ENCODE measurements around the gene PLXNA3. TPM values are rescaled to one million over a fixed set of nuclear protein-coding genes. Genes with fewer than 3 reads are reported as not detected.

PLXNA3 gene
- total RNA-seq, 2 experiments from 2014 or later, result 35.1 to 38.1 TPM

- Mint-ChIP-seq H3K36me3 (ENCODE audit: low read depth) (peaks cover 15% of the 10 kb centered on the region), H3K9me3 (no peaks in the 10 kb centered on the region), H3K27me3 (no peaks in the 10 kb centered on the region), H3K4me1 (ENCODE audit: low read depth) (peaks cover 6% of the 10 kb centered on the region), H3K27ac (no peak overlapping the region), H3K4me3 (no peak overlapping the region)
- TF ChIP-seq CTCF (IDR thresholded peaks at IDR 0.05), result no peak
- H3K4me3 ChIP-seq (ENCODE audit: low read length), result no peak overlapping the region
- no peak for DNase-seq
- no peak for ATAC-seq (ENCODE audit: poor library complexity)
- H3K9me3 ChIP-seq (ENCODE audit: control insufficient read depth in 1 of 2, insufficient read depth in 1 of 2, low read length in 2 of 2), result no peaks in the 10 kb centered on the region
- H3K27me3 ChIP-seq (ENCODE audit: control insufficient read depth in 1 of 2, insufficient read depth in 2 of 2, low read length in 2 of 2), result no peaks in the 10 kb centered on the region
- intact Hi-C loops (cut with DNase I, micrococcal nuclease), result no loop called here
- ChIA-PET POLR2A (no interaction called here), CTCF (no interaction called here)
- H3K27ac ChIP-seq (ENCODE audit: low read depth in 1 of 2, low read length in 2 of 2), result no peak overlapping the region
- peaks cover 26% of the 10 kb centered on the region for H3K36me3 ChIP-seq (ENCODE audit: insufficient read depth, low read length)
- H3K4me1 ChIP-seq (ENCODE audit: insufficient read depth, low read length), result peaks cover 8% of the 10 kb centered on the region
Measured at GRCh38 chrX:154506483-154507332, 48.6 kb downstream of the PLXNA3 start.

- Histone ChIP-seq H3K27me3 (ENCODE audit: control insufficient read depth in 1 of 2, insufficient read depth in 2 of 2, low read length in 2 of 2) (no peaks in the 10 kb centered on the region), H3K4me3 (ENCODE audit: low read length) (no peak overlapping the region), H3K36me3 (ENCODE audit: insufficient read depth, low read length) (peaks cover 26% of the 10 kb centered on the region), H3K4me1 (ENCODE audit: insufficient read depth, low read length) (peaks cover 16% of the 10 kb centered on the region), H3K9me3 (ENCODE audit: control insufficient read depth in 1 of 2, insufficient read depth in 1 of 2, low read length in 2 of 2) (no peaks in the 10 kb centered on the region), H3K27ac (ENCODE audit: low read depth in 1 of 2, low read length in 2 of 2) (no peak overlapping the region)
- ChIA-PET POLR2A (no interaction called here), CTCF (no interaction called here)
- peaks cover 15% of the 10 kb centered on the region for H3K36me3 Mint-ChIP-seq (ENCODE audit: low read depth)
- no peak overlapping the region for H3K4me3 Mint-ChIP-seq
- intact Hi-C loops (cut with DNase I, micrococcal nuclease), result no loop called here
- DNase-seq (no peak), ATAC-seq (ENCODE audit: poor library complexity) (no peak)
- H3K4me1 Mint-ChIP-seq (ENCODE audit: low read depth), result peaks cover 6% of the 10 kb centered on the region
- H3K27ac Mint-ChIP-seq, result no peak overlapping the region
- H3K9me3 Mint-ChIP-seq, result no peaks in the 10 kb centered on the region
- no peaks in the 10 kb centered on the region for H3K27me3 Mint-ChIP-seq
- no peak for TF ChIP-seq CTCF (IDR thresholded peaks at IDR 0.05)
Measured at GRCh38 chrX:154507673-154508383, 49.7 kb downstream of the PLXNA3 start.

GRCh38 chrX:154508384-154508745 is 50.3 kb downstream of the PLXNA3 start:
- no peaks in the 10 kb centered on the region for H3K27me3 ChIP-seq (ENCODE audit: control insufficient read depth in 1 of 2, insufficient read depth in 2 of 2, low read length in 2 of 2)
- Mint-ChIP-seq H3K36me3 (ENCODE audit: low read depth) (peaks cover 15% of the 10 kb centered on the region), H3K4me1 (ENCODE audit: low read depth) (peaks cover 6% of the 10 kb centered on the region), H3K4me3 (no peak overlapping the region), H3K27me3 (no peaks in the 10 kb centered on the region), H3K9me3 (no peaks in the 10 kb centered on the region), H3K27ac (no peak overlapping the region)
- no peak overlapping the region for H3K27ac ChIP-seq (ENCODE audit: low read depth in 1 of 2, low read length in 2 of 2)
- ChIA-PET CTCF (no interaction called here), POLR2A (no interaction called here)
- ATAC-seq (ENCODE audit: poor library complexity) (no peak), DNase-seq (no peak)
- peaks cover 21% of the 10 kb centered on the region for H3K4me1 ChIP-seq (ENCODE audit: insufficient read depth, low read length)
- TF ChIP-seq CTCF (IDR thresholded peaks at IDR 0.05), result no peak
- H3K36me3 ChIP-seq (ENCODE audit: insufficient read depth, low read length), result peaks cover 26% of the 10 kb centered on the region
- H3K4me3 ChIP-seq (ENCODE audit: low read length), result no peak overlapping the region
- intact Hi-C loops (cut with DNase I, micrococcal nuclease), result no loop called here
- H3K9me3 ChIP-seq (ENCODE audit: control insufficient read depth in 1 of 2, insufficient read depth in 1 of 2, low read length in 2 of 2), result no peaks in the 10 kb centered on the region
